HEK293 (cell line): ENCODE data around the gene PPY.

ENCODE experiments used
- BCL11B ChIP-seq: fragments of 450-650 bp; formaldehyde crosslinking; IDR thresholded peaks from 2 replicates; pipeline ENCODE4 v1.5.1; 2016; ENCODE audit warnings: low read depth, missing biosample characterization, missing genetic modification characterization
- HOXC10 ChIP-seq: sonication (generic); formaldehyde crosslinking; IDR thresholded peaks from 2 replicates; pipeline ENCODE4 v1.8.1; 2023; ENCODE audit warnings: mild to moderate bottlenecking, missing genetic modification reagents
- KLF1 ChIP-seq: fragments of 450-650 bp; formaldehyde crosslinking; IDR thresholded peaks from 2 replicates; pipeline ENCODE4 v1.5.1; 2016; ENCODE audit warnings: missing biosample characterization, missing genetic modification characterization
- KLF8 ChIP-seq: fragments of 450-650 bp; formaldehyde crosslinking; IDR thresholded peaks from 2 replicates; pipeline ENCODE4 v1.5.1; 2016; ENCODE audit warnings: missing biosample characterization, missing genetic modification characterization
- MZF1 ChIP-seq: fragments of 450-650 bp; formaldehyde crosslinking; IDR thresholded peaks from 2 replicates; pipeline ENCODE4 v1.5.1; 2017; ENCODE audit warnings: missing biosample characterization, missing genetic modification characterization, borderline replicate concordance
- SCRT1 ChIP-seq: fragments of 450-650 bp; formaldehyde crosslinking; IDR thresholded peaks from 2 replicates; pipeline ENCODE4 v1.5.1; 2016; ENCODE audit warnings: missing biosample characterization, missing genetic modification characterization, borderline replicate concordance
- TCF7L2 ChIP-seq: IDR thresholded peaks from 2 replicates; pipeline ENCODE4 v1.6.1; 2011; ENCODE audit warnings: low read depth, mild to moderate bottlenecking, inconsistent platforms, low read length, moderate library complexity, borderline replicate concordance
- ZBTB49 ChIP-seq: fragments of 450-650 bp; formaldehyde crosslinking; IDR thresholded peaks from 2 replicates; pipeline ENCODE4 v1.5.1; 2016; ENCODE audit warnings: missing biosample characterization, missing genetic modification characterization, low read depth
- ZFHX2 ChIP-seq: fragments of 450-650 bp; formaldehyde crosslinking; conservative IDR thresholded peaks from 2 replicates; pipeline ENCODE4 v1.5.1; 2016; ENCODE audit warnings: missing biosample characterization, missing genetic modification characterization
- ZFP3 ChIP-seq: fragments of 450-650 bp; formaldehyde crosslinking; IDR thresholded peaks from 2 replicates; pipeline ENCODE4 v1.5.1; 2016; ENCODE audit warnings: low read depth, missing biosample characterization, missing genetic modification characterization
- ZNF16 ChIP-seq: fragments of 450-650 bp; formaldehyde crosslinking; IDR thresholded peaks from 2 replicates; pipeline ENCODE4 v1.5.1; 2016; ENCODE audit warnings: low read depth, missing biosample characterization, missing genetic modification characterization
- ZNF324 ChIP-seq: fragments of 450-650 bp; formaldehyde crosslinking; IDR thresholded peaks from 2 replicates; pipeline ENCODE4 v1.5.1; 2016; ENCODE audit warnings: missing biosample characterization, missing genetic modification characterization
- ZNF354C ChIP-seq: fragments of 450-650 bp; formaldehyde crosslinking; IDR thresholded peaks from 2 replicates; pipeline ENCODE4 v1.5.1; 2016; ENCODE audit warnings: missing biosample characterization, missing genetic modification characterization, low read depth, borderline replicate concordance
- ZNF362 ChIP-seq: fragments of 450-650 bp; formaldehyde crosslinking; IDR thresholded peaks from 2 replicates; pipeline ENCODE4 v1.5.1; 2016; ENCODE audit warnings: missing biosample characterization, missing genetic modification characterization
- ZNF488 ChIP-seq: fragments of 450-650 bp; formaldehyde crosslinking; IDR thresholded peaks from 2 replicates; pipeline ENCODE4 v1.5.1; 2016; ENCODE audit warnings: missing biosample characterization, missing genetic modification characterization
- ZNF560 ChIP-seq: fragments of 450-650 bp; formaldehyde crosslinking; IDR thresholded peaks from 2 replicates; pipeline ENCODE4 v1.5.1; 2017; ENCODE audit warnings: missing biosample characterization, missing genetic modification characterization, borderline replicate concordance
- ZNF600 ChIP-seq: fragments of 450-650 bp; formaldehyde crosslinking; IDR thresholded peaks from 2 replicates; pipeline ENCODE4 v1.5.1; 2016; ENCODE audit warnings: missing biosample characterization, missing genetic modification characterization
- ZNF624 ChIP-seq: fragments of 450-650 bp; formaldehyde crosslinking; IDR thresholded peaks from 2 replicates; pipeline ENCODE4 v1.5.1; 2017; ENCODE audit warnings: missing biosample characterization, missing genetic modification characterization
- ZNF654 ChIP-seq: fragments of 450-650 bp; formaldehyde crosslinking; IDR thresholded peaks from 2 replicates; pipeline ENCODE4 v1.5.1; 2016; ENCODE audit warnings: low read depth, missing biosample characterization, missing genetic modification characterization
- ZNF704 ChIP-seq: fragments of 450-650 bp; formaldehyde crosslinking; IDR thresholded peaks from 2 replicates; pipeline ENCODE4 v1.5.1; 2016; ENCODE audit warnings: missing biosample characterization, missing genetic modification characterization
- TF ChIP-seq, protein P1 (sequence below): fragments of 450-650 bp; formaldehyde crosslinking; IDR thresholded peaks from 2 replicates; pipeline ENCODE4 v1.5.1; 2016; ENCODE audit warnings: missing biosample characterization, missing genetic modification characterization
- TF ChIP-seq, protein P2 (sequence below): fragments of 450-650 bp; formaldehyde crosslinking; conservative IDR thresholded peaks from 2 replicates; pipeline ENCODE4 v1.5.1; 2016; ENCODE audit warnings: low read depth, missing biosample characterization, missing genetic modification characterization

PPY gene

GRCh38 chr17:43940630-43941029 lies 1.6 kb downstream of the PPY start (continued):
- TF ChIP-seq ZNF704 (no peak), MZF1 (tag by site-specific recombination) (peak; percentile 42; the same call in 1 of the 2 replicates), ZFP3 (tag by site-specific recombination) (no peak), ZBTB49 (tag by site-specific recombination) (no peak), KLF8 (tag by site-specific recombination) (no peak), SCRT1 (no peak), ZNF600 (tag by site-specific recombination) (peak; percentile 60), ZNF324 (tag by site-specific recombination) (no peak), ZNF362 (no peak), BCL11B (tag by site-specific recombination) (no peak), ZNF560 (tag by site-specific recombination) (no peak), ZNF16 (no peak), ZNF488 (no peak), HOXC10 (CRISPR knock-in tag) (no peak), ZNF654 (tag by site-specific recombination) (peak; percentile 43; the same call in 1 of the 2 replicates), ZFHX2 (tag by site-specific recombination) (0 out of 2 replicates have a peak, but pooled peaks have one; percentile 36), TCF7L2 (no peak), KLF1 (tag by site-specific recombination) (no peak), ZNF354C (tag by site-specific recombination) (no peak), ZNF624 (tag by site-specific recombination) (no peak)
- TF ChIP-seq, protein P1, sequence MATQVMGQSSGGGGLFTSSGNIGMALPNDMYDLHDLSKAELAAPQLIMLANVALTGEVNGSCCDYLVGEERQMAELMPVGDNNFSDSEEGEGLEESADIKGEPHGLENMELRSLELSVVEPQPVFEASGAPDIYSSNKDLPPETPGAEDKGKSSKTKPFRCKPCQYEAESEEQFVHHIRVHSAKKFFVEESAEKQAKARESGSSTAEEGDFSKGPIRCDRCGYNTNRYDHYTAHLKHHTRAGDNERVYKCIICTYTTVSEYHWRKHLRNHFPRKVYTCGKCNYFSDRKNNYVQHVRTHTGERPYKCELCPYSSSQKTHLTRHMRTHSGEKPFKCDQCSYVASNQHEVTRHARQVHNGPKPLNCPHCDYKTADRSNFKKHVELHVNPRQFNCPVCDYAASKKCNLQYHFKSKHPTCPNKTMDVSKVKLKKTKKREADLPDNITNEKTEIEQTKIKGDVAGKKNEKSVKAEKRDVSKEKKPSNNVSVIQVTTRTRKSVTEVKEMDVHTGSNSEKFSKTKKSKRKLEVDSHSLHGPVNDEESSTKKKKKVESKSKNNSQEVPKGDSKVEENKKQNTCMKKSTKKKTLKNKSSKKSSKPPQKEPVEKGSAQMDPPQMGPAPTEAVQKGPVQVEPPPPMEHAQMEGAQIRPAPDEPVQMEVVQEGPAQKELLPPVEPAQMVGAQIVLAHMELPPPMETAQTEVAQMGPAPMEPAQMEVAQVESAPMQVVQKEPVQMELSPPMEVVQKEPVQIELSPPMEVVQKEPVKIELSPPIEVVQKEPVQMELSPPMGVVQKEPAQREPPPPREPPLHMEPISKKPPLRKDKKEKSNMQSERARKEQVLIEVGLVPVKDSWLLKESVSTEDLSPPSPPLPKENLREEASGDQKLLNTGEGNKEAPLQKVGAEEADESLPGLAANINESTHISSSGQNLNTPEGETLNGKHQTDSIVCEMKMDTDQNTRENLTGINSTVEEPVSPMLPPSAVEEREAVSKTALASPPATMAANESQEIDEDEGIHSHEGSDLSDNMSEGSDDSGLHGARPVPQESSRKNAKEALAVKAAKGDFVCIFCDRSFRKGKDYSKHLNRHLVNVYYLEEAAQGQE, result no peak
- TF ChIP-seq, protein P2, sequence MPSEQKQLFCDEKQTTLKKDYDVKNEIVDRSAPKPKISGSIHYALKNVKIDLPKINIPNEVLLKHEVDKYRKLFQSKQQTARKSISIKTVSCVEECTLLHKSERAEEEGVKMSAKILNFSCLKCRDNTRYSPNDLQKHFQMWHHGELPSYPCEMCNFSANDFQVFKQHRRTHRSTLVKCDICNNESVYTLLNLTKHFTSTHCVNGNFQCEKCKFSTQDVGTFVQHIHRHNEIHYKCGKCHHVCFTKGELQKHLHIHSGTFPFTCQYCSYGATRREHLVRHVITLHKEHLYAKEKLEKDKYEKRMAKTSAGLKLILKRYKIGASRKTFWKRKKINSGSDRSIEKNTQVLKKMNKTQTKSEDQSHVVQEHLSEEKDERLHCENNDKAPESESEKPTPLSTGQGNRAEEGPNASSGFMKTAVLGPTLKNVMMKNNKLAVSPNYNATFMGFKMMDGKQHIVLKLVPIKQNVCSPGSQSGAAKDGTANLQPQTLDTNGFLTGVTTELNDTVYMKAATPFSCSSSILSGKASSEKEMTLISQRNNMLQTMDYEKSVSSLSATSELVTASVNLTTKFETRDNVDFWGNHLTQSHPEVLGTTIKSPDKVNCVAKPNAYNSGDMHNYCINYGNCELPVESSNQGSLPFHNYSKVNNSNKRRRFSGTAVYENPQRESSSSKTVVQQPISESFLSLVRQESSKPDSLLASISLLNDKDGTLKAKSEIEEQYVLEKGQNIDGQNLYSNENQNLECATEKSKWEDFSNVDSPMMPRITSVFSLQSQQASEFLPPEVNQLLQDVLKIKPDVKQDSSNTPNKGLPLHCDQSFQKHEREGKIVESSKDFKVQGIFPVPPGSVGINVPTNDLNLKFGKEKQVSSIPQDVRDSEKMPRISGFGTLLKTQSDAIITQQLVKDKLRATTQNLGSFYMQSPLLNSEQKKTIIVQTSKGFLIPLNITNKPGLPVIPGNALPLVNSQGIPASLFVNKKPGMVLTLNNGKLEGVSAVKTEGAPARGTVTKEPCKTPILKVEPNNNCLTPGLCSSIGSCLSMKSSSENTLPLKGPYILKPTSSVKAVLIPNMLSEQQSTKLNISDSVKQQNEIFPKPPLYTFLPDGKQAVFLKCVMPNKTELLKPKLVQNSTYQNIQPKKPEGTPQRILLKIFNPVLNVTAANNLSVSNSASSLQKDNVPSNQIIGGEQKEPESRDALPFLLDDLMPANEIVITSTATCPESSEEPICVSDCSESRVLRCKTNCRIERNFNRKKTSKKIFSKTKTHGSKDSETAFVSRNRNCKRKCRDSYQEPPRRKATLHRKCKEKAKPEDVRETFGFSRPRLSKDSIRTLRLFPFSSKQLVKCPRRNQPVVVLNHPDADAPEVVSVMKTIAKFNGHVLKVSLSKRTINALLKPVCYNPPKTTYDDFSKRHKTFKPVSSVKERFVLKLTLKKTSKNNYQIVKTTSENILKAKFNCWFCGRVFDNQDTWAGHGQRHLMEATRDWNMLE, result no peak
